GM13976 (cell line): ENCODE results near the gene CAPN15.
A peak's percentile ranks its signal among the peaks of the same experiment; 100 is the strongest.

Experiments used
- DNase-seq: peaks from one replicate; pipeline ENCODE4 v3.0.0; 2012; ENCODE audit warnings: low spot score
- in situ Hi-C: fragments of 300-500 bp; cut with MboI; formaldehyde crosslinking; loops from one replicate; pipeline ENCODE4 v1.12.0; 2022; ENCODE audit warnings: low sequenced_read_pairs, mixed read lengths, inconsistent platforms; ENCODE audit not compliant: unreplicated experiment
- TF ChIP-seq, protein P1 (sequence below): IDR thresholded peaks from 2 replicates; pipeline ENCODE4 v1.5.1; 2012; ENCODE audit warnings: borderline replicate concordance, mild to moderate bottlenecking; ENCODE audit not compliant: insufficient read depth; ENCODE audit errors: extremely low read depth, missing control alignments, control extremely low read depth

Gene CAPN15

DNA sequence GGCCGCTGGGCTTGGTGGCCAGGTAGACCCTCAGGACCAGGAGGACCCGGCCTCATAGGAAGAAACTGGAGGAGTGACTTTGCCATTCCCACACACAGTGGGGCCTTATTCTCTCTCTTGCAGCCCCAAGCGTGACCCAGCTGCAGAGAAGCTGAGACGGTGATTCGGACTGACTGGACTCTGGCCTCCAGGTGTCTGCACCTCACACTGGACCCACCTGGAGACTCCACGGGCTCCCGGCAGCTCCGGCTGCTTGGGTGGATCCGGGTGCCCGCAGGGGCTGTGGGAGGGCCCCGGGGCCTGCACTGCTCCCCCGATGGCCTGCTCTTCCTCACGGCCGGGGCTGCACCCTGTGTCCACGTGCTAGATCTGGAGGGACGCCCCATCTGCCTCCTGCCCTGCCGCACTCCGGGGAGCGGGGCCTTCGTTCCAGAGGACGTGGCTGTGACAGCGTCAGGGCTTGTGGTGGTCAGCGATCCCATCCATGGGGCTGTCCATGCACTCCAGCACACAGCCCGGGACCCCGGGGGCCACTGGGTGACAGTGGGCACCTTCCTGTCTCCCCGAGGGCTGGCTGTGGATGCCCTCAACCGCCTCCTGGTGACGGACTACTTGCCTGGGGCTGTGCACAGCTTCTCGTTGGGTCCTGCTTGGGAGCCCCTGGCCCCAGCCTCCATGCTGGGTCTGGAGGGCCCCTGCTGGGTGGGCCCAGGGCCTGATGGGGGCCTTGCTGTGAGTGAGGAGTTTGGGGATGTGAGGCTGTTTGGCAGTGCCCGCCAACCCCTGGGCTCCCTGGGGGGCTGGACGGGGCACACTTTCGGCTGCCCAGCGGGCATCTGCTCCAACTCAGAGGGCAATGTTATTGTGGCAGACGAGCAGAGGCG, 40.1 kb downstream of the CAPN15 start:
- in situ Hi-C loops: no loop called here
- no peak for DNase-seq
- TF ChIP-seq, protein P1, sequence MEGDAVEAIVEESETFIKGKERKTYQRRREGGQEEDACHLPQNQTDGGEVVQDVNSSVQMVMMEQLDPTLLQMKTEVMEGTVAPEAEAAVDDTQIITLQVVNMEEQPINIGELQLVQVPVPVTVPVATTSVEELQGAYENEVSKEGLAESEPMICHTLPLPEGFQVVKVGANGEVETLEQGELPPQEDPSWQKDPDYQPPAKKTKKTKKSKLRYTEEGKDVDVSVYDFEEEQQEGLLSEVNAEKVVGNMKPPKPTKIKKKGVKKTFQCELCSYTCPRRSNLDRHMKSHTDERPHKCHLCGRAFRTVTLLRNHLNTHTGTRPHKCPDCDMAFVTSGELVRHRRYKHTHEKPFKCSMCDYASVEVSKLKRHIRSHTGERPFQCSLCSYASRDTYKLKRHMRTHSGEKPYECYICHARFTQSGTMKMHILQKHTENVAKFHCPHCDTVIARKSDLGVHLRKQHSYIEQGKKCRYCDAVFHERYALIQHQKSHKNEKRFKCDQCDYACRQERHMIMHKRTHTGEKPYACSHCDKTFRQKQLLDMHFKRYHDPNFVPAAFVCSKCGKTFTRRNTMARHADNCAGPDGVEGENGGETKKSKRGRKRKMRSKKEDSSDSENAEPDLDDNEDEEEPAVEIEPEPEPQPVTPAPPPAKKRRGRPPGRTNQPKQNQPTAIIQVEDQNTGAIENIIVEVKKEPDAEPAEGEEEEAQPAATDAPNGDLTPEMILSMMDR: no peak

DNA sequence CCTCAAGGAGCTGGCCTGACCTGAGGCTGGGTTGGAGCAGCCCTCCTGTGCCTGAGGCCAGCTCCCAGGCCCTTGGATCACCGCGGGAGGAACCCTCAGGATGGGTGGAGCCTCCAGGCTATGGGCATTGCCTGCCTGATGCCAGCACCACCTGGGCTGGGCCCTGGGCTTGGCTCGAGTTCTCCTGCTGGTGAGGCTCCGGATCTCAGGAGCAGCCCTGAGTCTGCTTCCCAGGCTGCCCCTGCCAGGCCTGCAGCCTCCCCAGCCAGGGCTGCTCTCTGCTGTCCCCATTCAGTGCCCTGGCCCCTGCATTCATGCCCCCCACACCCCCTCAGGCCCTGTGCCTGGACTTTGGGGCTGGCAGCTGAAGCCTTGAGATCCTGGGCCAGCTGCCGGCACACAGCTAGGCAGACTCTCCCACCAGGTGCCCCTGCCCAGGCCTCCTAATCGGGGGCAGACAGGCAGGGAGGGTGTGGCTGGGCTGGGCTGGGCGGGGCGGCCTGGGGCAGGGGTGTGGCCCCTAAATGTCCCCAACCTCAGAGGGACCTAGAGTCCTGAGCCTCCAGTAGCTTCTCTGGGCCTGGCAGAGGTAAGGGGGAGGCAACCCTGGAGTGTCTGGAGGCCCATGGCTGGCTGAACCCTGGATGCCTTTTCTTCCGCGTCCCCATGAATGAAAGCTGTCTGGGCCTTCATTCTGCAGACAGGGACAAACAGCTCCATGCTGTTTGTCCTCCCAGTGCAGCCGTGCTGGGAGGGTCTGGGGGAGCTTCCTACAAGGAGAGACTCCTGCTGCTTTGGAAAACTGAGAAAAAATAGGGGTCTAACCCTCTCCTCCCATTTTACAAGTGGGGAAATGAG, 41.1 kb downstream of the CAPN15 start:
- no peak for DNase-seq
- in situ Hi-C loops: no loop called here
- TF ChIP-seq, protein P1: no peak

DNA sequence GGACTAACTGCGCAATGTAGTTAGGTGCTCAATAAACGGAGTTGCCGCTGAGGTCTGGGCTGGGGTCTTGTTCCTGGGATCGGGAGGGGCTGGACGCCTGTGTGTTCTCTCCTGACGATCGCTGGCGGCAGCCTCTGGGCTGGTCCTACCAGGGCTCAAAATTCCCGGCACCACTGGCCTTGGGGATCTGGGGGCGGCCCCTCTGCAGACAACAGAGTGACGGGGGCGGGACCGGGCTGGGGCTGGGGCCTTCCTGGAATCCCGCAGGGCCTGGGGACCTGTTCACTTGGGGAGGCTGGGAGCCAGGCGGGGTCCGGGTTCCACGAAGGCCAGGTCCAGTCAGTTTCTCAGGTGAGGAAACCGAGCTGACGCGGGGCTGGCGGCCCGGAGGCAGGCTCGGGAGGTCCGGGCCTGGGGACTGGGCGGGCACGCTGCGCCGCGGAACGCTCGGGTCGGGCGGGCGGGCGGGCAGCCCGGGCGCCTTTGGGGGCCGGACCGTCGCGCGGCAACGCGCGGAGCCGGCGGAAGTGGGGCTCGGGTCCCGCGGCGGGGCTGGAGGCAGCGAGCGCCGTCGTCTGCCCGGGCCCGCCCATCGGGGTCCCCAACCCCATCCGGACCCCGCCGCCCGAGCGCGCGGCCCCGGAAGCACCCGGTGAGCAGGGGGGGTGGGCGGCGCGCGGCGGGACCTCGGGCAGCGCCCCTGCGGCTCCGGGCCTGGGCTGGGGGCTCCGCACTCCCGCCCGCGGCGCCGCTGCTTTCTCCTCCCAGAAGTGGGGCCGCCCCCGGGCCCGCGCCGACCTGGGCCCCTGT, 42.1 kb downstream of the CAPN15 start, which contains the start of gene PIGQ:
TSS of gene PIGQ (plus strand) at position 524 of the 810 bp plus-strand sequence. CDS start 4,107 bp downstream, outside the sequence.
- in situ Hi-C loops: no loop called here
- peak; percentile 94 for DNase-seq
- TF ChIP-seq, protein P1: no peak

DNA sequence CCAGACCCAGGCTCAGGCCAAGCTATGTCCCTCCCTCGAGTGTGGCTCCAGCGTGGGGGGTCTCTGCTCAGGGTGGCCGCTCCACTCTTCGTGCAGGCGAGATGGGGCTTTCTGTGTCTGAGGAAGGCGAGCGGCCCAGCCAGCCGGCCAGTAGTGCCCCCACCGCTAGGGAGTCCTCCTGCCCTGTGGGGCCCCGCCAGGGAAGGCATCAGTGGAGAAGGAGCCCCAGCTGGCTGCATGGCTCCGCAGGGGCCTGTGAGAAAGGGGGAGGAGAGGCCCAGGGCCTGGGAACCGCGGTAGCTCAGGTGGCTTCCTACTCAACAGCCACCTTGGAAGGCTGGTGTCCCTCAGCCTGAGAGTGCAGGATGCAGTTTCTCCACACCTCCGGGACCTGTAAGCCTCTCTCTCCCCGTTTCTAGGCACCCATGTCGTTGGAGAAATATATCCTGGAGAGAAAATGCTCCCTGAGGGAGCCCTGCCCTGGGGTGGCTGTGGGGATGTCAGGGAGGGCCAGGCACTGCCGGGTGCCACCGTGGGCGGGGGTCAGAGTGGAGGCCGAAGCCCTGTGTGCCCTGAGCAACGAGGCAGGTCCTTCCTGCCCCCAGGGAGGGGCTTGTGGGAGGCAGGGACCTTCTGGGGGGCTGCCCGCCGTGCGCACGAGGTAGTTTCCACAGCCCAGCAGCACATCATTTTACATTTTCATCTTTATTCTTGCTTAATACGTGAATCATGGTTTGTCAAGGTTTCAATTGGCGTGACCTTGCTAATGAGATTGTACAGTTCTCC, 45.5 kb downstream of the CAPN15 start:
- in situ Hi-C loops: no loop called here
- TF ChIP-seq, protein P1: no peak
- DNase-seq: no peak

DNA sequence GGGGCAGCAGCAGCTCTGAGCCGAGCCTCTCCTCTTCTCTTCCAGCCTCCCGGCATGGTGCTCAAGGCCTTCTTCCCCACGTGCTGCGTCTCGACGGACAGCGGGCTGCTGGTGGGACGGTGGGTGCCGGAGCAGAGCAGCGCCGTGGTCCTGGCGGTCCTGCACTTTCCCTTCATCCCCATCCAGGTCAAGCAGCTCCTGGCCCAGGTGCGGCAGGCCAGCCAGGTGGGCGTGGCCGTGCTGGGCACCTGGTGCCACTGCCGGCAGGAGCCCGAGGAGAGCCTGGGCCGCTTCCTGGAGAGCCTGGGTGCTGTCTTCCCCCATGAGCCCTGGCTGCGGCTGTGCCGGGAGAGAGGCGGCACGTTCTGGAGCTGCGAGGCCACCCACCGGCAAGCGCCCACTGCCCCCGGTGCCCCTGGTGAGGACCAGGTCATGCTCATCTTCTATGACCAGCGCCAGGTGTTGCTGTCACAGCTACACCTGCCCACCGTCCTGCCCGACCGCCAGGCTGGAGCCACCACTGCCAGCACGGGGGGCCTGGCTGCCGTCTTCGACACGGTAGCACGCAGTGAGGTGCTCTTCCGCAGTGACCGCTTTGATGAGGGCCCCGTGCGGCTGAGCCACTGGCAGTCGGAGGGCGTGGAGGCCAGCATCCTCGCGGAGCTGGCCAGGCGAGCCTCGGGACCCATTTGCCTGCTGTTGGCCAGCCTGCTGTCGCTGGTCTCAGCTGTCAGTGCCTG, 46.7 kb downstream of the CAPN15 start:
- in situ Hi-C loops: no loop called here
- TF ChIP-seq, protein P1: no peak
- DNase-seq: no peak
